Stomach smooth muscle (tissue), 2 donors: Measurements from ENCODE around the gene MYMX.

Source experiments
- H3K27ac ChIP-seq: one replicate; pipeline ENCODE4 v1.7.0; 2013; ENCODE audit warnings: mild to moderate bottlenecking, low read length, inconsistent platforms
- H3K27me3 ChIP-seq, 2 donors: one replicate each; pipeline ENCODE4 v1.7.0; 2013; ENCODE audit warnings: low read length in 2 of 2; ENCODE audit not compliant: insufficient read depth in 2 of 2, control insufficient read depth in 1 of 2
- H3K36me3 ChIP-seq, 2 donors: one replicate each; pipeline ENCODE4 v1.7.0; 2013; ENCODE audit warnings: low read length in 2 of 2; ENCODE audit not compliant: control insufficient read depth in 2 of 2, insufficient read depth in 2 of 2
- H3K4me1 ChIP-seq: one replicate; pipeline ENCODE4 v1.7.0; 2013; ENCODE audit warnings: low read length; ENCODE audit not compliant: control insufficient read depth, insufficient read depth
- H3K4me3 ChIP-seq, 2 donors: one replicate each; pipeline ENCODE4 v1.7.0; 2013; ENCODE audit warnings: low read length in 2 of 2
- H3K9ac ChIP-seq, 2 donors: one replicate each; pipeline ENCODE4 v1.7.0; 2013; ENCODE audit warnings: low read length in 2 of 2, mild to moderate bottlenecking in 1 of 2
- H3K9me3 ChIP-seq, 2 donors: one replicate each; pipeline ENCODE4 v1.7.0; 2013; ENCODE audit warnings: low read length in 2 of 2; ENCODE audit not compliant: control insufficient read depth in 2 of 2
- donor health status: healthy.
- donor health status: Pancreatic carcinoma.

Gene MYMX

DNA sequence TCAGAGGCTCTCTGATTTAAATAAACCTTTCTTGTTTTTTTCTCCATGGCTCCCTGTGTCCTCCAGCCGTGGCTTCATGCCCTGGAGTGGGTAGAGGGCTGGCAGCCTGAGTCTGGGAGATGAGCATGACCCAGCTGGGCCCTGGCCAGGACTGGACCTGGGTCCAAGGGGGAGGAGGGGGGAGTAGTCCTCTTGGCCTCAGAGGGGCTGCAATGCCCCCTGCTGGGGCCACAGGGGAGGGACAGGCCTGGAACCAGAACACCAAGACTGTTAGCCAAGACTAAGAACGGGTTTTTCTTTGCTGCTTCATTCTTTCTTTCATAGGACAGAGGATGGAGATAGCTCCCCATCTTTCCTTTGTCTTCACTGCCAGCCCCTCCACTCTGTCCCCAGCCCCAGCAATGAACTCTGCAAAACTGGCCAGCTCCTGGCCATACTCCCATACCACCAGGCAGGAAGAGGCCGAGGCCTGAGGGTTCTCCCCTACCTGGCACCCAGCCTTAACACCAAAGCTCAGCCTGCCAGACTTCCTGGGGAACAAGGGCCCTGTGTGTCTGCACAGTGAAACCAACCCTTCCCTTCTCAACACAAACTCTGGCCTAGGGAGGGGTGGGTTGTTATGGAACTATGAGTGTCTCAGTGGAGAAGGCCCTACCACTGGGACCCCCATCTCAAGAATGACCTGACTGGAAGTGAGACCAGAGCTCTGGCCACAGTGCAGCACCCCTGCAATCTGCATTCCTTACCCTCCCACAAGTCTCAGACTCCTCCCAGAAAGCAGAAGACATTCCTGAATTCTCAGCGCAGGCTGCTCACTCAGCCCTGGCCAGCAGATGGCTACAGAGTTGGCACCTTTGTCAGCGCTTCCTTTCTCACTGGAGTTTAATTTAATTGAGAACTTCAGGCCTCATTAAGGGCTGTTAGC is 17.6 kb downstream of the MYMX start:
- peaks cover 85% of the 10 kb centered on the region for H3K4me1 ChIP-seq
- peak overlapping the region; percentile 42 to 68 for H3K9ac ChIP-seq
- peak overlapping the region; percentile 18 to 52 for H3K4me3 ChIP-seq
- H3K9me3 ChIP-seq: no peaks in the 10 kb centered on the region
- no peaks in the 10 kb centered on the region for H3K27me3 ChIP-seq
- H3K36me3 ChIP-seq: peaks cover 22 to 34% of the 10 kb centered on the region in 2 donors
- H3K27ac ChIP-seq: peak overlapping the region; percentile 97

DNA sequence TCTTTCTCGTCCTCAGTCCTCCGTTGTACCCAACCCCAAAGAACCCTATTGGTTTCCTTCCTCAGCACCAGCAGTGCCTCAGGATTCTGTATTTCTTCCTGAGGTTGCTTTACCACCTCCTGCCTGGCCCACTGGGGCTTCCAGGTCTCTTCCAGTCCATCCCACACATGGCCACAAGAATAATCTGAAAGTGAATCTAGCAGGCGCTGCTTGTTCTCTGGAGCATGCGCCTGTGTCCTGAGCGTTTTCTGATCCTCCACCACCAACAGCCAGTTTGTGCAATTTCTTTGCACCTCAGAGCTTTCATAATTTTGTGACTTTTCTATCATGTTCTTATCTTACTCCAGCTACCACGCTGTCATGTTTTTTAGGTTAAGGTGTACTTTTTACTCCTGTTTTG is 18.5 kb downstream of the MYMX start:
- Histone ChIP-seq H3K9me3 (no peaks in the 10 kb centered on the region), H3K36me3 (peaks cover 14 to 26% of the 10 kb centered on the region in 2 donors), H3K27ac (peak overlapping the region; percentile 97), H3K9ac (peak overlapping the region; percentile 42 to 68), H3K4me1 (peaks cover 76% of the 10 kb centered on the region), H3K4me3 (peak overlapping the region in 1 of 2 donors; percentile 52), H3K27me3 (no peaks in the 10 kb centered on the region)

DNA sequence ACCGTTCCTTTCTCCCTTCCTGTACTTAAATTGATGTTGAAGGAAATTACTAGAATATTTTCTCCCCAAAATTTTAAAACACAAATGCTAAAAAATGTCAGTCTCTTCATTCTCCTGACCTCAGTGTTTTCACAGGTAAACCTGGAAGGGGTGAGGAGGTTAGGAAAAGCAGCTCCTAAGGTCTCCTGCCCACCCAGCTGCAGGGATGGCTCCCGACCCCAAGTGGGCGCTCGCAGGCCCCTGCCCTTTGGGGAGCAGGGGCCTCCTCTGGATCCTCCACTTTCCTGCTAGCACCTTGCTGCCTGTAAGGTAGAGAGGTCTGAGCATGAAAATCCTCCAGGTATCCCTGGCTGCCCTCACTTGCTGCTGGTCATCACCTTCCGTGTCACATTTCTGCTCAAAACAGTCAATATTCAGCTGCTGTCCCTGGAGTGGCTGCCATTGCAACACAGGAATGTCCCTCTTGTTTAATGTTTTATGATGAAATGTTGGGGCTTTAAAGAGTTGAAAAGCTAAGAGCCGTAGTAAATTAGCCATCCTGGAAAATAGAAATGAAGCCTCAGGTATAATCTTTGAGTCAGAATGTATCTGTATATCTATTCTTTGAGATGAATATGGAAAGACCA is 19.3 kb downstream of the MYMX start:
- peak overlapping the region; percentile 97 for H3K27ac ChIP-seq
- H3K9ac ChIP-seq: peak overlapping the region in 1 of 2 donors; percentile 42
- H3K4me3 ChIP-seq: no peak overlapping the region
- no peaks in the 10 kb centered on the region for H3K9me3 ChIP-seq
- H3K27me3 ChIP-seq: no peaks in the 10 kb centered on the region
- H3K36me3 ChIP-seq: peaks cover 12 to 22% of the 10 kb centered on the region in 2 donors
- H3K4me1 ChIP-seq: peaks cover 69% of the 10 kb centered on the region

- peak overlapping the region; percentile 97 for H3K27ac ChIP-seq
- peaks cover 7 to 13% of the 10 kb centered on the region in 2 donors for H3K36me3 ChIP-seq
- H3K4me1 ChIP-seq: peaks cover 57% of the 10 kb centered on the region
- H3K4me3 ChIP-seq: peak overlapping the region; percentile 79 to 84
- peak overlapping the region; percentile 80 to 85 for H3K9ac ChIP-seq
- H3K27me3 ChIP-seq: no peaks in the 10 kb centered on the region
- no peaks in the 10 kb centered on the region for H3K9me3 ChIP-seq
These were observed 20.5 kb downstream of the MYMX start for GRCh38 chr6:44237021-44237812.

DNA sequence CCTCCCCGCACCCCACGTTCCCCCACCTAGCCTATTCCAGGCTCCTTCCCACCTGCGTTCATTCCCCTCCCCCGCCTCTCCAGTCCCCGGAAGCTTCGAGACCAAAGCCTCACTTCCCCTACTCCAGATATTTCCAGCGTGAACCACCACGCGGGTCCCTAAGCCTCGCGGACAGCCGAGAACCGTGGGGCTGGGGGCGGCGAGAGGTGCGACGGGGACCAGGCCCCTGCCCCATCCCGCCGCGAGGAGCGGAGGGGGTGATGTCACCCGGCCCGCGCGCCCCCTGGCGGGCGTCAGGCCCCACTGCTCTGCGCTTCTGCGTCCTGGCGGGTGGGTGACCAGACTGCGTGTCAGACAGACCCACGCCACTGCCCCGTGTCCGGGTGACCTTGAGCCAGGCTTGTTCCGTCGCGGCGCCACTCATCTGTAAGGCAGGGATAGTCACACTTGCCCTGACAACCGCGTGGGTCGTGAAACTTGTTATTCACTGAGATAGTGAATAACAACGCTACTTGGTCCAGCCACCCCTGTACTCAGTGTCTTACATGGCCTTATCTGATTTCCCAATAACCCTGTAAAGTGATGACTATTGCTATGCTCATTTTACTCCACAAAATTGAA is 21.2 kb downstream of the MYMX start:
- H3K27me3 ChIP-seq: no peaks in the 10 kb centered on the region
- no peaks in the 10 kb centered on the region for H3K9me3 ChIP-seq
- peak overlapping the region; percentile 80 to 85 for H3K9ac ChIP-seq
- peaks cover 50% of the 10 kb centered on the region for H3K4me1 ChIP-seq
- H3K27ac ChIP-seq: peak overlapping the region; percentile 97
- peak overlapping the region; percentile 79 to 84 for H3K4me3 ChIP-seq
- H3K36me3 ChIP-seq: peaks cover under 1 to 8% of the 10 kb centered on the region in 2 donors

DNA sequence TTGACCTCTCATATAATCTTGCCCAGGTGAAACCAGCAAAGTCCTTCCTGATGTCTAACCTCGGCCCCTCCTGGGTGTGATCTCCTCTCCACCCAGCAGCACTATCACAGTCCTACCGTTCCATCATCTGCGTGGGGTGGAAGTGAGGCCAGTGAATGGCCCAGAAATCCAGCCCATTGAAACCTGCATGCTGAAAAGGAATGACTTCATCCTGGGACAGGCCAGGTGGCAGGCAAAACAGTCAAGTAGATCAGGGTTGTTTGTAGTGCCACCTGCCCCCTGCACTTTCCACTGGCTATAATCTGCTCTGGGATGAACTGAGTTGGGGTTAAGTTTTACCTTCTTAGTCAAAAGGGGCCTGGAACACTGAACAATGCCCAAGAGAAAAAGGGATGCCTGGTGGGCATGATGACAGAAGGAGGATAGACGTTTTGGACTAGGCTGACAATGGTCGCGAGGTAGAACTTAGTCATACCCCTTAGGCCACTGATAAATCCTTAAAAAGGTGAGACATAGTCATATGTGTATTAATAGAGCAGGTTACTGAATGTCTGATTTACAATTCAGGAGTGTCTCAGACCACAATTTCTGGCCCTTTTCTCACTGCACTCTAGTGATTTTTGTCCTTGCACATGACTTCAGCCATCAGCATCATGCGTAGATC is 22.1 kb downstream of the MYMX start:
- Histone ChIP-seq H3K4me3 (no peak overlapping the region), H3K4me1 (peaks cover 41% of the 10 kb centered on the region), H3K27me3 (no peaks in the 10 kb centered on the region), H3K27ac (peak overlapping the region; percentile 97), H3K9me3 (no peaks in the 10 kb centered on the region), H3K9ac (peak overlapping the region; percentile 13 to 85), H3K36me3 (peaks cover 0 to 6% of the 10 kb centered on the region in 2 donors)

DNA sequence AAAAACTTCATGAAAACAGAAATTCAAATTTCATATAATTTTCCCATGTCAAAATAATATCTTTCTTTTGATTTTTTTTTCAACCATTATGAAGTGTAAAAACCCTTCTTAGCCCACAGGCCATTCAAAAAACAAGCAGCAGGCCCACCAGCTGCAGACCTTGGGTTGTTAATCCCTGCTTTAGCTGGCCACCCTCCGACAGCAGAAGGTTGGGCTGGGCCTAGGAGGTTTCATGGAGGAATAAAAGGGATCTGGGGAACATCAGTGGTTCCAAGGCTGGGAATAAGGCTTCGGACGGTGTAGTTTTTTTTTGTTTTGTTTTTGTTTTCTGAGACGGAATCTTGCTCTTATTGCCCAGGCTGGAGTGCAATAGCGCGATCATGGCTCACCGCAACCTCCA is 26.6 kb downstream of the MYMX start:
- Histone ChIP-seq H3K27ac (no peak overlapping the region), H3K4me1 (peaks cover 18% of the 10 kb centered on the region), H3K36me3 (no peaks in the 10 kb centered on the region), H3K9ac (no peak overlapping the region), H3K27me3 (no peaks in the 10 kb centered on the region), H3K4me3 (no peak overlapping the region), H3K9me3 (no peaks in the 10 kb centered on the region)

DNA sequence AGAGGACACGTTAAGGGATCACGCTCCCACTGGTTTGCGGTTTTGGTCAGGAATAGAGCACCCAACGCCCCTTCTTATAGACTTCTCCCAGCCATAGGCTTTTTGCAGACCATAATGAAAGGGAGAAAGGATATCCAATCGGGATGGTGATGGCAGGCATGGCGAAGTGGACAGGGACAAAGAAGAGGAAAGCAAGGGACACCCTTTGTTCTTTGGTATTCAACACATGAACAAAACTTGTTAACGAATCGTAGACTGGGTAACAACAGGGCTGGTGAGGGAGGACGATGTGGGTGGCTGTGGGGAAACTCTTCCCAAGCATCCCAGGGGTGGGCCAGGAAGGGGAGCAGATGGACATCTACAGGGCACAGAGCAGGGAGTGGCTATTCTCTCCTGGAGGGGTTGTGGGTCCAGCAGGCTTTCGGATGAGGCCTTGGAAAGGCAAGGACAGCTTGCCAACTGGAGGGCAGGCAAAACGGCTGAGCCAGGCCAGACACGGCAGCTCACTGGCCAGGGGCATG is 28.7 kb downstream of the MYMX start:
- Histone ChIP-seq H3K9ac (peak overlapping the region; percentile 71 to 100), H3K27me3 (no peaks in the 10 kb centered on the region), H3K4me3 (peak overlapping the region; percentile 92 to 100), H3K36me3 (peaks cover 18 to 19% of the 10 kb centered on the region in 2 donors), H3K27ac (peak overlapping the region; percentile 96), H3K9me3 (no peaks in the 10 kb centered on the region), H3K4me1 (peaks cover 32% of the 10 kb centered on the region)

- H3K36me3 ChIP-seq: peaks cover 25 to 26% of the 10 kb centered on the region in 2 donors
- peak overlapping the region; percentile 96 for H3K27ac ChIP-seq
- no peaks in the 10 kb centered on the region for H3K27me3 ChIP-seq
- H3K9ac ChIP-seq: peak overlapping the region; percentile 94 to 100
- H3K4me1 ChIP-seq: peaks cover 32% of the 10 kb centered on the region
- H3K4me3 ChIP-seq: peak overlapping the region; percentile 92 to 100
- no peaks in the 10 kb centered on the region for H3K9me3 ChIP-seq
These were observed 29.4 kb downstream of the MYMX start for GRCh38 chr6:44245912-44246662.
